Measurements from ENCODE around the gene GP1BB. TPM values are rescaled to one million over a fixed set of nuclear protein-coding genes. Genes with fewer than 3 reads are reported as not detected.
A peak's percentile ranks its signal among the peaks of the same experiment; 100 is the strongest.
"Not testable (repeated sequence)": the region's sequence is repeated elsewhere in the genome, so short reads cannot be mapped to it uniquely, and the experiment has no call there.

Gene GP1BB
- total and polyA plus RNA-seq, 12 donors, result 5.3 to 56.1 (median 9.5) TPM; not detected in 6

DNA sequence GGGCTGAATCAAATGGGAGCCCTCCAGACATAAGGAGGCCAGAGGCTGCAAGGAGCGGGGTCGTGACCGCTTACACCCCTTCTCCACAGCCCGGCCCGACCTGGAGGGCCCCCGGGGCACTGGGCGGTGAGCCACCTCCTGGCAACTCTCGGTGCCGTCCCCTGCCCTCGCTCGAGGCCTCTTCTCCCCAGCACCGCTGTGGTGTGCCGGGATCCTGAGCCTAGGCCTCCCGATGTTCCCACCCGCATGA lies 432 bp upstream of the GP1BB start:
- H3K4me3 ChIP-seq, result peak overlapping the region in 7 of 10 donors; percentile 17 to 49 (median 44)
- intact Hi-C loops (cut with DNase I), result no loop called here
- 38 to 39% methylated on average over 15 of the region's 15 CpGs for WGBS, 2 donors

DNA sequence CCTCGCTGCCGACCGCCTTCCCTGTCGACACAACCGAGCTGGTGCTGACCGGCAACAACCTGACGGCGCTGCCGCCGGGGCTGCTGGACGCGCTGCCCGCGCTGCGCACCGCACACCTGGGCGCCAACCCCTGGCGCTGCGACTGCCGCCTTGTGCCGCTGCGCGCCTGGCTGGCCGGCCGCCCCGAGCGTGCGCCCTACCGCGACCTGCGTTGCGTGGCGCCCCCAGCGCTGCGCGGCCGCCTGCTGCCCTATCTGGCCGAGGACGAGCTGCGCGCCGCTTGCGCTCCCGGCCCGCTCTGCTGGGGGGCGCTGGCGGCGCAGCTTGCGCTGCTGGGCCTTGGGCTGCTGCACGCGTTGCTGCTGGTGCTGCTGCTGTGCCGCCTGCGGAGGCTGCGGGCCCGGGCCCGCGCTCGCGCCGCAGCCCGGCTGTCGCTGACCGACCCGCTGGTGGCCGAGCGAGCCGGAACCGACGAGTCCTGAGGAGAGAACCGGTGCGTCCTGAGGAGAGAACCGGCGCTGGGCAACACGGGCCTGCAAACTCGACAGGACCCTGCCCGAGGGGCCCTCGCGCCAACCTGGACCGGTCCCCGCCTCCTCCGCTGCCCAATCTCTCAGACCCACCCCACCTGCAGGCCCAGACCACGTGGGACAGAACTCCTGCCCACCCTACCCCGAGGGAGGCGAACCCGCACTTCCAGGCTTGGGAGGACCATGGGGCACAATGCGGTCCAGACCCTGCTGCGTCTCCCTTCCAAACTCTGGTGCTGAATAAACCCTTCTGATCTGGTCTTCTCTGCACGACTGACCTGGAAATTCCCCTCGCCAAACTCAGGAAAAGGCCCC lies 866 bp downstream of the GP1BB start:
- Histone ChIP-seq H3K27me3 (peaks cover 0 to 56% (median 21%) of the 10 kb centered on the region in 7 donors), H3K4me1 (peaks cover 15 to 50% (median 35%) of the 10 kb centered on the region in 9 donors), H3K27ac (peak overlapping the region in 9 of 10 donors; percentile 56 to 93 (median 77)), H3K9me3 (no peaks in the 10 kb centered on the region), H3K4me3 (peak overlapping the region in 9 of 10 donors; percentile 17 to 49 (median 39)), H3K36me3 (peaks cover 0 to 30% (median 6%) of the 10 kb centered on the region in 9 donors)
- DNase-seq (peak in 1 of 2 donors; percentile 52), ATAC-seq (peak in 4 of 8 donors; percentile 0 to 31 (median 27))
- TF ChIP-seq, protein P1, sequence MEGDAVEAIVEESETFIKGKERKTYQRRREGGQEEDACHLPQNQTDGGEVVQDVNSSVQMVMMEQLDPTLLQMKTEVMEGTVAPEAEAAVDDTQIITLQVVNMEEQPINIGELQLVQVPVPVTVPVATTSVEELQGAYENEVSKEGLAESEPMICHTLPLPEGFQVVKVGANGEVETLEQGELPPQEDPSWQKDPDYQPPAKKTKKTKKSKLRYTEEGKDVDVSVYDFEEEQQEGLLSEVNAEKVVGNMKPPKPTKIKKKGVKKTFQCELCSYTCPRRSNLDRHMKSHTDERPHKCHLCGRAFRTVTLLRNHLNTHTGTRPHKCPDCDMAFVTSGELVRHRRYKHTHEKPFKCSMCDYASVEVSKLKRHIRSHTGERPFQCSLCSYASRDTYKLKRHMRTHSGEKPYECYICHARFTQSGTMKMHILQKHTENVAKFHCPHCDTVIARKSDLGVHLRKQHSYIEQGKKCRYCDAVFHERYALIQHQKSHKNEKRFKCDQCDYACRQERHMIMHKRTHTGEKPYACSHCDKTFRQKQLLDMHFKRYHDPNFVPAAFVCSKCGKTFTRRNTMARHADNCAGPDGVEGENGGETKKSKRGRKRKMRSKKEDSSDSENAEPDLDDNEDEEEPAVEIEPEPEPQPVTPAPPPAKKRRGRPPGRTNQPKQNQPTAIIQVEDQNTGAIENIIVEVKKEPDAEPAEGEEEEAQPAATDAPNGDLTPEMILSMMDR (IDR thresholded peaks at IDR 0.05), result peak in 2 of 9 donors; percentile 11 to 23
- WGBS, 2 donors, result 14 to 24% methylated on average over 81 to 89 of the region's 89 CpGs
- intact Hi-C loops (cut with DNase I), result no loop called here

More for the DNA sequence above, 432 bp upstream of the GP1BB start:
- TF ChIP-seq, protein P1 (IDR thresholded peaks at IDR 0.05), result no peak
- no peaks in the 10 kb centered on the region for H3K9me3 ChIP-seq
- peaks cover 21 to 59% (median 35%) of the 10 kb centered on the region in 9 donors for H3K4me1 ChIP-seq
- DNase-seq (no peak), ATAC-seq (peak in 6 of 8 donors; percentile 0 to 20 (median 10))
- H3K36me3 ChIP-seq, result peaks cover 0 to 30% (median 6%) of the 10 kb centered on the region in 9 donors
- H3K27me3 ChIP-seq, result peaks cover 0 to 66% (median 32%) of the 10 kb centered on the region in 7 donors
- peak overlapping the region; percentile 31 to 93 (median 73) for H3K27ac ChIP-seq

DNA sequence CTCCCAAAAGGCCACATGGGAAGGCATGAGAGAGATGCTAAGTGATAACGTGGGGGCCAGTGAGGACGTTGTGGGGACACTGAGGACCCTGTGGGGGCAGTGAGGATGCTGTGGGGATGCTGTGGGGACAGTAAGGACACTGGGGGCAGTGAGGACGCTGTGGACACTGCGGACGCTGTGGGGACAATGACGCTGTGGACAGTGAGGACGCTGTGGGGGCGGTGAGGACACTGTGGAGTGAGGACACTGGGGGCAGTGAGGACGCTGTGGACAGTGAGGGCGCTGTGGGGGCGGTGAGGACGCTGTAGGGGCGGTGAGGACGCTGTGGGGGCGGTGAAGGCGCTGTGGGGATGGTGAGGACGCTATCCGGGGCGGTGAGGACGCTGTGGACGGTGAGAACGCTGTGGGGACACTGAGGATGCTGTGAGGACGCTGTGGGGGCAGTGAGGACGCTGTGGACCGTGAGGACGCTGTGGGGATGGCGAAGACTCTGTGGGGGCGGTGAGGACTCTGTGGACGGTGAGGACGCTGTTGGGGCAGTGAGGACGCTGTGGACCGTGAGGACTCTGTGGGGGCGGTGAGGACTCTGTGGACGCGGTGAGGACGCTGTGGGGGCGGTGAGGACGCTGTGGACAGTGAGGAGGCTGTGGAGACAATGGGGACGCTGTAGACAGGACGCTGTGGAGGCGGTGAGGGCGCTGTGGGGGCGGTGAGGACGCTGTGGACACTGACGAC lies 1.8 kb downstream of the GP1BB start:
- DNase-seq (no peak), ATAC-seq (peak in 1 of 8 donors; percentile 5)
- WGBS, 2 donors, result 65 to 71% methylated on average over 45 of the region's 45 CpGs
- Histone ChIP-seq H3K36me3 (peaks cover 0 to 24% (median 6%) of the 10 kb centered on the region in 9 donors), H3K27me3 (peaks cover 0 to 47% (median 20%) of the 10 kb centered on the region in 7 donors), H3K4me3 (no peak overlapping the region), H3K27ac (no peak overlapping the region), H3K9me3 (no peaks in the 10 kb centered on the region), H3K4me1 (peaks cover 15 to 41% (median 30%) of the 10 kb centered on the region in 9 donors)
- intact Hi-C loops (cut with DNase I), result no loop called here
- TF ChIP-seq, protein P1 (IDR thresholded peaks at IDR 0.05), result no peak

DNA sequence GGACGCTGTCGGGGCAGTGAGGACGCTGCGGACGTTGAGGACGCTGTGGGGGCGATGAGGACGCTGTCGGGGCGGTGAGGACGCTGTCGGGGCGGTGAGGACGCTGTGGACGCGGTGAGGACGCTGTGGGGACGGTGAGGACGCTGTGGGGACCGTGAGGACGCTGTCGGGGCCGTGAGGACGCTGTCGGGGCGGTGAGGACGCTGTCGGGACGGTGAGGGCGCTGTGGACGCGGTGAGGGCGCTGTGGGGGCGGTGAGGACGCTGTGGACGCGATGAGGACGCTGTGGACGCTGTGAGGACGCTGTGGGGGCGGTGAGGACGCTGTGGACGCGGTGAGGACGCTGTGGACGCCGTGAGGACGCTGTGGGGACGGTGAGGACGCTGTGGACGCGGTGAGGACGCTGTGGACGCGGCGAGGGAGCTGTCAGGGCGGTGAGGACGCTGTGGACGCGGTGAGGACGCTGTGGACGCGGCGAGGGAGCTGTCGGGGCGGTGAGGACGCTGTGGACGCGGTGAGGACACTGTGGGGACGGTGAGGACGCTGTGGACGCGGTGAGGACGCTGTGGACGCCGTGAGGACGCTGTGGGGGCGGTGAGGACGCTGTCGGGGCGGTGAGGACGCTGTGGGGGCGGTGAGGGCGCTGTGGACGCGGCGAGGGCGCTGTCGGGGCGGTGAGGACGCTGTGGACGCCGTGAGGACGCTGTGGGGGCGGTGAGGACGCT lies 2.9 kb downstream of the GP1BB start:
- H3K27ac ChIP-seq; H3K4me3 ChIP-seq; DNase-seq; ATAC-seq; H3K9me3 ChIP-seq; intact Hi-C loops (cut with DNase I): not testable (repeated sequence)
- 82 to 87% methylated on average over 96 of the region's 96 CpGs for WGBS, 2 donors
- Histone ChIP-seq H3K36me3 (peaks cover 0 to 12% (median 6%) of the 10 kb centered on the region in 9 donors), H3K4me1 (peaks cover 20 to 39% (median 28%) of the 10 kb centered on the region in 9 donors), H3K27me3 (peaks cover 0 to 41% (median 25%) of the 10 kb centered on the region in 7 donors)
